GM18870 (cell line): Measurements from ENCODE around the gene BMF.

Source experiments
- ATAC-seq: cut with Tn5 transposase; IDR thresholded peaks from one replicate; pipeline ENCODE4 v1.9.1; 2021; ENCODE audit warnings: moderate library complexity; ENCODE audit not compliant: unreplicated experiment

Gene BMF

DNA sequence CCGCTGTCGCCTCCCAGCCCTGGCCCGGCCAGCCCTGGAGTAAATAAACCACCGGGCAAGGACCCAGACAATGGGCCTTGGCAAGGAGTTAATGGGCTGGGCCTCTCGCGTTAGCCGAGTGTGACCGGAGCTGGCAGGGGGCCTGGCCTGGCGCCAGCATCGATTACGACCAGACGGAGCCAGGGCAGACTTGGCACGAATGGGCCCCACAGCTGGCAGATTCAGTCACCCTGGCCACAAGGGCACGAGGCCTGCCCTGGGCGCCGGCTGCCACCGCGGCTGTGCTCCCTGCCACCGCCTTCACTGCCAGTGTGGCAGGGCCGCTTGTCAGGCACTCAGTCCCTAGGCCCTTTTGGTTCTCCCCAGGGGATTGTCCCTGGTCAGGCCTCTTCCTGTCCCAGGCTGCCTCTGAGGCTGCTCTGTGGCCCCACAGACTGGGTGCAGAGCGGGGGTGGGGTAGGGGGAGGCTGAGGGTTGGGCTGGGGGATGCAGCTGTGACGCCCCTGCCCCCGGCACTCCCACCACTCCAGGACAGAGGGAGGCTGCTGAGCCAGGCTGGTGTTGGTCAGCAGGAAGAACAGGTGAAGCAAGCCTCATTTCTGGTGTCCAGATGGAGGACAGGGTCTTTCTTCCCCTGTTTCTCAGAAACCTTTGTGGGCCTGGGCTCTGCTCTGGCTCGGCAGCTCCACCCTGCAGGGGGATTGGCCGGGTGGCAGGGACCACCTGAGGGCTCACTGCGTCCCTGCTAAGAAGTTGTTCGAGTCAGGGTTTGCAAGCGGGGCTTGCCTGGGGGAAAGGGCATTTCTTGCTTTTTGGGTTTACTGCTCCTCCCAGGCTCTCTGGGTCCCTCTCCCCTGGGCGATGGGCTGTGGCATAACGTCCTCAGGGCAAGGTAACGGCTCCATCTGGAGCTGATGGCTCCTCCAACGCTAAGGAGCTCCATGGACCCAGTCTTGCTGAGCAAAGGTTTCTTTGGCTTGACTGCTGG, 39.2 kb downstream of the BMF start:
- no peak for ATAC-seq

DNA sequence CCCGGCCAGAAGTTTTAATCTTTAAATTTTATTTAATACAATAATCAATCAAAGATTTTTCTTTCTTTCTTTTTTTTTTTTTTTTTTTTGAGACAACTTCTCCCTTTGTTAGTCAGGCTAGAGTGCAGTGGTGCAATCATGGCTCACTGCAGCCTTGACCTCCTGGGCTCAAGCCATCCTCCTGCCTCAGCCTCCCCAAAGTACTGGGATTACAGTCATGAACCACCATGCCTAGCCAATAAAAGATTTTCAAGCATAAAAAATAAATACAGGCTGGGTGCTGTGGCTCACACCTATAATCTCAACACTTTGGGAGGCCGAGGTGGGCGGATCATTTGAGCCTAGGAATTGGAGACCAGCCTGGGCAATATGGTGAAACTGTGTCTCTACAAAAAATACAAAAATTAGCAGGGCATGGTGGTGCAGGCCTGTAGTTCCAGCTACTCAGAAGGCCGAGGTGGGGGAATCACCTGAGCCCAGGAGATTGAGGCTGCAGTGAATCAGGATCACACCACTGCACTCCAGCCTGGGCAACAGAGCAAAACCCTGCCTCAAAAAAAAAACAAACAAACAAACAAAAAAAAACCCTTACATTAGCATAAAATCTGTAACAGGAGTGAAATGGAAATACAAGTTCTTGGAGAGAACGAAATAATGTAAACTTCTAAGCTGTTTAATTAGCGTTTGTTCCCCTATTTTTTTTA, 40.6 kb downstream of the BMF start:
- ATAC-seq, result no peak

DNA sequence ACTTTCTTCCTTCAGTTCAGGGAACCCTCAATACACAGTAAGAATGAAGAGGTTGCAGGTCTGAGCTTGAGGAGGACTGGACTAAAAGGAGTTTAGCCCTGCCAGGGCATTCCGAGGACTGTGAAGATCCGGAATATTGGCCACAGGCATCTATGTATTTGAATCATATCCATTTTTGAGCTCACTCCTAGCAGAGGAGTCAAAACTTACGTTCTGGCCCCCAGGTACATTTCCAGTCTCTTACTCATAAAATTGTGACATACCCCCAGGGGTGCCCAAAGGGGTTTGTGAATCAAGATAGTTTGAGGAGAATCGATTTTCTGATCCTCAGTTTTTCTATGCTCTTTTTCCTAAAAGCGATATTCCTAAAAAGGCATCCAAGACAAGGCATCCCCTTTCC, 42.1 kb downstream of the BMF start:
- ATAC-seq, result no peak

DNA sequence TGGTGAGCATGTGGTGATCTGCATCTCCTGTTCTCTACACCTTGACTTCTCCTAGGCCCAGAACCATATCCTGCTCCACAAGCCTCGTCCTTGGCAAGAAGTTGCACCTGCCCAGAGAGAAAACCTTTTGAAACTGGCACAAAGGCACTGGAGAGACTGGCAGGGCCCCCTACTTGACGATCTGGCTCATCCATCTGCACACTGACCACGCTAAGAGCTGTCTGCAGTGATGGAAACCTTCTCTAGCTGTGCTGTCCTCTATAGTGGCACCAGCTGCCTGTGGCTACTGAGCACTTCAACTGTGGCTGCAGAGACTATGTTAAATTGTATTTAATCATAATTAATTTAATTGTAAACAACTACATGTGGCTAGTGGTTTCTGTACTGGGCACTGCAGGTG, 43.5 kb downstream of the BMF start:
- ATAC-seq, result no peak

DNA sequence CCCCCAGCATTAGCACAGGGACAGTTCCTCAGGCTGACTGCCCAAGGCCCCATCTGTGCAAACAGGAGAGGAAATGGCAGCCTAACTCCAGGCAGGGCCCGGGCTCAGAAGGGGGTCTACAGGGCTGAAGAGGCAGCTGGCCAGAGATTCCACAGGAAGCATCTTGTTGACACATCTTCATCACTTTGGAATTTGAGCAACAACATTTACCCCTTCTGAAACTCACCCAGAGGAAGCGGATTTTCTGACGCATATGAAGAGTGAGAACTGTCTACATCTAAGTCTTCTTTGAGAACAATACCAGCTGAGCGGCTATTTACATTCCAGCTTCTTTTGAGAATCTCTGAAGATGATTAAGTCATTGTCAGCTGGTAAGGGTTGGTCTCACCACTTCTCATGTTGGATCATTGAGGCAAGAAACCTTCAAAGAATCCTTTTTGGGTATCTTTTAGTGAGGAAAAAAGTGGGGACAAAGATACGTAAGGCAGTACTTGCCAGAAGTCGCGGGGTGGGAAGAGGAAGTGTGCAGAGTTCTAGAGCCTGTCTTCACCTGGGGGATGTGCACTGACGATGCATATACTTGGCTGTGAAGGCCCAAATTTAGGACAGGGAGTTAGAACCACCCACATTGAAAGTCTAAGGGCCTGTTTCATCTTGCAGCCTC, 44.3 kb downstream of the BMF start:
- ATAC-seq, result peak; percentile 53

DNA sequence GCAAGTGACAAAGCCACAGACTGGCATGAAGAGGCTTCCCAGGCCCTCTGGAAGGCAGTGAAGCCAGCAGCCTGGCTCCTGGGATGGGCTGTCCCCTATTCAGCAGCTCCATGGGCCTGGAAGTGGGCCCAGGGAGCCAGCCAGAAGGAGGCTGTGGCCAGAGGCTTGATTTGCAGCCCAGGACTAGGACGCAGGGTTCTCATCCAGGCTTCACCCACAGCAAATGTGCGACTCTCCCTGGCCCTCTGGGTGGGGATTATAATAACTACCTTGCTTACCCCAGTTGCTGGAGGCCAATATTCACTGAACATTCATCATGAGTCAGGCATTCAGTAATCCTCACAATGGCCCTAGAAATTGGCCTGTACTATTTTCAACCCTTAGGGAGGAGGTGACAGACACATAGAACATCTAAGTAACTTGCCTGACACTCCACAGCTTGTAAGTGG, 45.1 kb downstream of the BMF start:
- no peak for ATAC-seq

DNA sequence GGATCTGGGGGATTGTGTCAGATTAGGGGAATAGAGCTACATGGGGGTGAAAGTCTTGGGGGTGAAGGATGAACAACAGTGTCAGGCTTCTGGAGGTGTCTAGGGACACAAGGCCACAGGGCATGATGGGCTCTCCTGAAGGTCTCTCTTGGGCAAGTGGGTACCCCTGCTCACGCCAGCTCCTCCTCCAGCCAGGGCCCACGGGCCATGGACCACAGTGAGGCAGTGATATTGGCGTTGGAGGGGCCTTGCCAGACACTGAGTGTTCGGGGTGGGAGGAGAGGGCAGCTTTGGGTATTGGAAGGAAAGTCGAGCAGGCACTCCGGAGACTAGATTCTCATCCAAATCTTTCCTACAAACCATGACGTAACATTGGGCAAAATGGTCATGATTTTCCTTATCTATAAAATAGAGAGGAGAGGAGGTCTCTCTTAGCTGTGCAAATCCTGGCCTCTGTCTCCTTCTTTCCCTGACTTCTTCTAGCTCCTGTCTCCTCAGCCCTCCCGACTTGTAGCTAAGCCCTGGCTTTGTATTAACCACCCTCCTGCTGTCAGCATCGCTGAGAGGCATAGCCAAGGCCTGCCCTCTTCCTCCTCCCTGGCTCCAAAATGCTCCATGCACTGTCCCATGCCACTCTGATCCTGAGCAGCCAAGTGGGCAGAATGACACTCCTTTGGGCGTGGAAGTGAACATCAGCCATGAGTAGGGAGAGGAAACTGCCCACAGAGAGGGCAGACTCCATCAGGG, 45.7 kb downstream of the BMF start:
- ATAC-seq, result no peak

DNA sequence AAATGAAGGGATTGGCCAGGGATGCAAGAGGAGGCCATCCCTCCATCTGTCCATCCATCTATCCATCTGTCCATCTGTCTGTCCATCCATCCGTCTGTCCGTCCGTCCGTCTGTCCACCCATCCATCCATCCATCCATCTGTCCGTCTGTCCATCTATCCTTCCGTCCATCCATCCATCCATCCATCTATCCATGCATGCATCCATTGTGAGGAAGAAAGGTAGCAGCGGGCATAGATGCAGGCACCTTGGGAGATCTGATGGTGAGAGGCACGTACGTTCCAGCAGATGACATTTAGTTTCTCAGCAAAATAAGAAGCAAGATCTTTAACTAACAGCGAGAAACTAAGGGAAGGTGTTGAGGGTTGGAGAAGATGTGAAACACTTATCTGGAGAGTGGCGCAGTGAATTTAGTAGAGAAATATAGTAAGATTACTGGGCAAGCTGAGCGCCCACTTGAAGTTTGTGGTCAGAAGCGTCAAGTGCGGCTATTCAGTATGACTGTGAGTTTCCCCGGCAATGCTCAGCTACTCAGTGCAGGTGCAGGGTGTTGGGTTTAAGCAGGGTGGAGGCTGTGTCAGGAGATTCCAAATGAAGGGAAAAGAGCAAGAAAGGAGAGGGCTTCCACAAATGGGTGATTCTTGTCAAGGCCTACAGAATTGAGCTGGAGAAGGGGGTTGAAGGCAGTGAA, 47.3 kb downstream of the BMF start:
- ATAC-seq, result peak; percentile 57

DNA sequence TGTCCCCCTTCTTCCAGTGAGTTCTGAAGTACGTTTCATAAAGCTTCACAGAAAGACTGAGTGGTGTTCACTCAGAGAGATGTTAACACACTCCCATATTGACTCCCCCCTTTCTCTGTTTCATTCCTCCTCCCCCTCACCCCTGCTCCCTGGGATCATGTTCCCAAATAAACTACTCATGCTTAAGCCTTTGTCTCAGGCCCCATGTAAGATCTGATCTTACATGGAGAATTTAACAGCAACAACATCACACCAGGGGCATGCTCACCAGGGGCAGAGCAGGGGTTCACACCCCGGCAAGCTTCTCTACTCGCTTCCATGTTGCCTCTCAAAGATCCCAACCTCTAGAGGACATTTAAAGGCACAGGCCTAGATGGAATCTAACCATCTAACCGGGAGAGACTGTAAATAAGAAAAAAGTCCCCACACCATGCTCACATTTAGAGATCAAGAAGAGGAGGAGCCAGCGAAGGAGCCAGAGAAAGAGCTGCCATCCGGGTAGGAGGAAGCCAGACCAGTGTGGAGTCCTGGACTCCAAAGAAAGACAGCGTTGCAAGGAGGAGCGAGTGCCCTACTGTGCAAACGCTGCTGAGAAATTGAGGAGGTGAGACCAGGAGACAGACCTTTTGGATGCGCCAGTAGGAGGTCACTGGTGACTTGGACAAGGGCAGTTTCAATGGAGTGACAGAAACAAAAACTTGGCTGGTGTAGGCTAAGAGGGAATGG, 48.3 kb downstream of the BMF start:
- ATAC-seq, result no peak

DNA sequence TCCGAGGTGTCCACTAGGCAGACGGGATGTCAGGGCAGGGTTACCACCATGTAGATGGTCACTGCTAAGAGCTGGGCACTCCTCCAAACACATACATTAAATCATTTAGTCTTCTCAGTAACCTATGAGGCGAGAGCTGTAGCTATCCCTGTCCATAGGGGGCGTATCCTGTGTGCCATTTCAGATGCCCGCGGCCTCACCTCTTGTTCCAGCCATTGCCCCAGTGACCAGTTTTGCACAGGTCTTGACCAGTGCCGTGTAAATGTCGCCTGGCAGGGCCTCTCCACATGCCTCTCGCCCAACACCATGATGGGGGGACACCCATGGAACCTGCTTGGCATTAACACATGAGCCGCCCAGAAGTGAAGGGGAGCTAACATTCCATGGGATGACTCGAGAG, 48.9 kb downstream of the BMF start:
- ATAC-seq, result no peak

DNA sequence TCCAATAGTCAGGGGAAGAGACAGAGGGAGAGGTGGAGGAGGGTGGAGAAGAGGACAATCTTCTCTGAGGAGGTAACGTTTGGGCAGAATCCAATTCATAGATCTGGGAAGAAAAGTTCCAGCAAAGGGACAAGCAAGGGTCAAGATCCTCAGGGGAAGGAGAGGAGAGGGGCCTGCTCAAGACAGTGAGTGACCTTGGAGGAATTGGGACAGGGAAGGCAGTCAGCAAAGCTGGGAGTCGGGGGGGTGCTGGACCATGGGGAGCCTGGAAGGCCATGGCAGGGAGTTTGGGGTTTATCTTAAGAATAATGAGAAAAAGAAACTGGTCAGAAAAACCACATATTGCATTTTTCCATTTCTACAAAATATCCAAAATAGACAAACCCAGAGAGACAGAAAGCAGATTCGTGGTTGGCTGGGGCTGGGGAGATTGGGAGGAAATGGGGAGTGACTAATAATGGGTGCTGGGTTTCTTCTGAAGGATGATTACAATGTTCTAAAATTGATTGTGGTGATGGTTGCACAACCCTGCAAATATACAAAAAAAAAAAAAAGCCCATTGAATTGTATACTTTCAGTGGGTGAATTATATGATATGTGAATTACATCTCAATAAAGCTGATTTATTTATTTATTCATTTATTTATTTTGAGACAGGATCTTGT, 50.1 kb downstream of the BMF start:
- ATAC-seq, result no peak

DNA sequence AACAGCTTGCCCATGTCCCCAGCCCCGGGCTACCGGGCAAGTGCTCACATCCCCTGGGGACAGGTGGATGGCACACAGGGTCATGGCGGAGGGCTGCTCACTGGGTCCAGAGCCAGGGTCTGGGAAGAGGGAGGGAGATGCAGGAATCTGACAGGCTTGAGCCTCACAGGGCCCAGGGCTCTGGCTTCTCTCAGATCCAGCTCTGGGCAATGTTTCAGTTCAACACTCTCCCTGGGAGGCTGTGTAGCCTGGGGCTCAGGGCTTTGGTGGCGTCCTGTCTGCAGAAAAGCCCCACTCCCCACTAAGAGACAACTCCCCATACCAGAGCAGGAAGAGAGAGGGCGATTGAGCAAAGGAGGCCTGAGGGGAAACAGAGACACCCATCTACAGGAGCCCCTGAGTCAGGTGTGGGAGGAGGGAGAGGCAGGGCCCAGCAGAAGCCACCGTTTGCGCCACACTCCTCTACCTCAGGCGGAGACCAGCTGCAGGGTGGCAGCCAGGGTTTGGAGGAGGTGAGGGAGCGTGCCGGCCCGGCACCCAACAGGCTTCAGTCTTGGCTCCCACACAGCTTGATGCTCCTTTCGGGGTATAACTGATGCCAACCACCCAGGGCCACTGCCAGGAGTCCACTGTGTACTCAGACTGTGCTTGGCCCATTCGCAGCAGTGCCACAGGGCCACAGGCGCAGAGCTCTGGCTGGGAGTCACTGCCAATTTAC, 52.9 kb downstream of the BMF start:
- ATAC-seq, result no peak

DNA sequence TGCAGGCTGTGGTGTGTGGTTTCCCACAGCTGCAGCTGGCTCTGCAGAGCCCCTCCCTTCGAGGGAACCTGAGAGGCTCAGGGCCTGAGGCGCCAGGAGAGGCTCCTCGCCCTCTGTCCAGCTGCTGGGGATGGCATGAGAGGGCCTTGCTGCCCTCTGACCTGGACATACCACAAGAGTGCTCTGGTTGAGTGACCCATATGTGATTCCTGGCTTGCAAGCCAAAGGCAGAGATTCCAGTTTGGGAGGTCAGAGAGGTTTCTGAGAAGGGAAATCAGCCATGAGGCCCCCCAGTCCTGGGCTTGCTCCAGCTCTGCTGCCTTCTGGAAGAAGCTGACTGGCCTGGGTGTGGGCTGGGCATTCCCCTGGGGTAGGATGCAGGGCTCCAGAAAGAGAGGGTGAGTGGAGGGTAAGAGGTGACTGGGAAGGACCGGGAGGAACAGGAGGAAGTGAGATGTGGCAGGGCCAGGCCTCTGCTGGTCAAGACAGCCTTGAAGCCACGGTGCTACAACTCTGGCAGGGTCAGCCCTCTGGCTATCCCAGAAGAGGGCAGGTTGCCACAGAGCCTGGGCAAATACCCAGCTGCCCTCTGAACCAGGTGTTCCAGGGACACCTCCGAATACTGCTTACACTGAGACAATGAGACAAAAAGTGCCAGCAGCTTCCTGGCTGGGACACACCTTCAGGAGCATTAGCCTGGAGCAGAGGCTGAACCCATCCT, 53.7 kb downstream of the BMF start:
- no peak for ATAC-seq

DNA sequence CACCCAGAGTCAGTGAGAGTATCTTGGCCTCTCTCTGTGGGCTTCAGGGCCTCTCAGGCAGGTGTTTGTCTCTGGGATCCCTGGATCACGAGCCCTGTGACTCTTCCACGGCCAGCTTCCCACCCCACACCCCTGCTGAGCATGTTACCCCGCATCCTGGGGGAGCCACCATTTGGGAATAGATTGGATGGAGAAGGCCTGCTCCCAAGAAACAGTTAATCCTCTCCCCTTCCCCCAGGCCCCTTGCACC, 54.1 kb downstream of the BMF start:
- no peak for ATAC-seq

DNA sequence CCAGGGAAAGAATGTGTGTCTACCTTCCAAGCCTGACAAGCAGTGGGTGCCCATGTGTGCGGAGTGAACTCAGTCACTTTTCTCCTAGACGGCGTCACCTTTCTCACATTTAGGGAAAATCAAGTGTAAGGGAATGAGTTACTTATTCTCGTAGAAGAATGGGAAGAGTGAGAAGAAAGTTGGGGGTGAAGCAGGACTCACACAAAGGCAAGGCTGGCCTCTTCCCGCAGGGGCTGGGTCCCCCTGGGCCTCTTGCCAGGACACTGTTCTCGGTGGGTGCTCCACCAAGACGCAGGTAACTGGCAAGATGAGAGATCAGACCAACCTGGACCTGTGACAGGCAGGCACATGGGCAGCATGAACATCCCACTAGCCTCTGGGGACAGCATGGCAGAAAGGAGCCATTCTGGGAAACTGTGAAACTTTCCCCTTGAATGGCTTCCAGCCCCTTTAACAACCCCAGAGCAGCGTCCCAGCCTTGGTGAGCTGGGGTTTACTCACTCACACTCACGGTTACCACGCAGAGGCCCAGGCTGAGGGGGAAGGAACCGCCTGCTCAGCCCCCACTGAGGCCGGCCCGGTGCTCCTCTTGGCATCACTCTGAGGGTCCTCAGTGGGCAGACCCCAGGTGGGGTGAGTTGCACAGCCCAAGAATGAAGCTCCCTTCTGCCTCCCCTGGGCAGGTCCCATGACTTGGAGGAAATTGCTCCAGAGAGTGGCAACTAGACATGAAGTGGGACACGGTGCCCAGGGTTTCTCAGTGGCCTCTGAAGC, 54.7 kb downstream of the BMF start:
- ATAC-seq, result no peak

DNA sequence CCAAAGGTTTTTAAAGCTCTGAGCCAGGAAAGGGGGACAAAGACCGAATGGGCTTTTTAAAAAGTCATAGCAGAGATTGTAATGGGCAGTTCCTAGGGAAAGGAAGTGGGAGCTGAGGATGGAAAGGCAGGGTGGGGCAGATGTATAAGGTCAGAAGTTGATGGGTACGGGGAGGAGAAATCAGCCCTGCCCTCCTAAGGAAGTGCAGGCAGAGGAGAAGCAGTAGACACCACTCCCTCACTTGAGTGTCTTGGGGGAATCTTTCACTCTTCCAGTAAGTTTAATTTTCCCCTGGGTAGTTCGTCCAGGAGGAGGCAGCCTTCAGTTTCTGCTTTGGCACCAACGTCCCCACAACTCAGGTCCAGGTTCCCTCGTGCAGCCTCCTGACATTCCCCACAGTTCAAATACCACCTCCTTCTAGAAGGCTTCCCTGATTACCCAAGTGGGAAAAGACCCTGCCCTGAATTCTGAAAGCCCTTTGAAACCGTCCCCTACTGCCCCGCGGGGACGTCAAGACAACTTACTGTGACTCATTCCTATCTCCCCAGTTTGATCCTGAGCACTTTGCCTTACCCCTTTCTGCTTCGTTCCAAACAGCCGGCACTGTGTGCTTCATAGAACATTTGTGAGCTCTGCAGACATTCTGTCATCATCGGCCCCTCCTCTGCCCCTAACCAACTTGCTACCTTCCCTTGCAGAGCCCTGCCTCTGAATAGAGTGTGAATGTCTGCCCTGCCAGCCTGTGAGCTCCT, 55.4 kb downstream of the BMF start:
- ATAC-seq, result no peak

DNA sequence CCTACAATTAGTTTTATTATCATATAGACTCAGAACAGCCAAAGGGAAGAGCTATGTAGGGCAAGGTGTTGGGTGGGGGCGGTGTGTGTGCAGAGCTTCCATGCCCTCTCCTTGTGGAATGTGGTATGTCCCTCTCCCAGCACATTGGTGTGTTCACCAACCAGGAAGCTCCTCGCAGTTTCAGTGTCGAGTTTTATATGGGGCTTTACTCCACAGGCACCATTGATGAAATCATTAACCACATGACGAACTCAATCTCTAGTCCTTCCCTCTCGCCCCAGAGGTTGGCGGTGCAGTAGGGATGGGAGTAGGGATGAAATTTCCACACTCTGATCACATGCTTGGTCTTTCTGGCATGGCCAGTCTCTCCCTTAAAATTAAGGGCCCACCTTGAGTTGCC, 56.1 kb downstream of the BMF start:
- ATAC-seq, result no peak
